Gastrocnemius medialis (tissue), 4 donors: ENCODE measurements around the gene IQCE. TPM values are rescaled to one million over a fixed set of nuclear protein-coding genes. Genes with fewer than 3 reads are reported as not detected.

Experiments used
- ATAC-seq, 2 donors: fragments of 150-250 bp; one replicate each; pipeline ENCODE4 v1.9.1; 2016
- DNase-seq, 2 donors: peaks; one replicate each; pipeline ENCODE4 v3.0.0-alpha.2; 2019
- H3K27ac ChIP-seq, 4 donors: fragments of 200-600 bp; sonication (generic); 1 replicate in 1 of 4; 2 replicates in 3 of 4; pipeline ENCODE4 v1.5.1; 2016 to 2018; ENCODE audit warnings: mild to moderate bottlenecking in 2 of 4, moderate library complexity in 1 of 4
- H3K27me3 ChIP-seq, 3 donors: fragments of 200-600 bp; sonication (generic) in 2 of 3; 1 replicate in 1 of 3; 2 replicates in 2 of 3; pipeline versions ENCODE4 v1.5.1 to v1.6.0; 2016 to 2019; ENCODE audit warnings: mild to moderate bottlenecking in 1 of 3, moderate library complexity in 1 of 3
- H3K36me3 ChIP-seq, 2 donors: fragments of 200-600 bp; sonication (generic) in 1 of 2; one replicate each; pipeline ENCODE4 v1.5.1; 2017 to 2018
- H3K4me1 ChIP-seq, 2 donors: fragments of 200-600 bp; sonication (generic) in 1 of 2; one replicate each; pipeline ENCODE4 v1.5.1; 2016 to 2017; ENCODE audit warnings: mild to moderate bottlenecking in 2 of 2
- H3K4me3 ChIP-seq, 4 donors: fragments of 200-600 bp; sonication (generic) in 3 of 4; 1 replicate in 1 of 4; 2 replicates in 3 of 4; pipeline ENCODE4 v1.5.1; 2016 to 2019; ENCODE audit warnings: mild to moderate bottlenecking in 2 of 4
- H3K9me3 ChIP-seq, 3 donors: fragments of 200-600 bp; sonication (generic) in 2 of 3; 1 replicate in 1 of 3; 2 replicates in 2 of 3; pipeline ENCODE4 v1.5.1; 2016 to 2019
- POLR2A ChIP-seq, 2 donors: fragments of 450-650 bp; IDR thresholded peaks; one replicate each; pipeline ENCODE4 v1.6.1; 2017; ENCODE audit warnings: antibody characterized with exemption in 2 of 2, mild to moderate bottlenecking in 2 of 2, moderate library complexity in 2 of 2
- in situ Hi-C, 4 donors: fragments of 200-750 bp; cut with MboI; loops; one replicate each; pipeline versions ENCODE4 v1.15.0 to v1.8.0; 2017; ENCODE audit warnings: low sequenced_read_pairs in 4 of 4
- intact Hi-C: fragments of 100-400 bp; cut with DNase I; formaldehyde crosslinking; loops from one replicate; pipeline ENCODE4 v1.15.1; 2023; ENCODE audit warnings: low total_unique reads
- total RNA-seq, 4 donors: library from RNA; depleted of rRNA; stranded (reverse); fragments of >200 nt; gene quantifications; one replicate each; pipeline versions ENCODE4 v1.1.0 to v1.2.3, GENCODE V29; 2016
- TF ChIP-seq, protein P1 (sequence below), 5 experiments: fragments of 450-650 bp in 3 of 5; fragments of 200-600 bp in 2 of 5; sonication (generic) in 2 of 5; IDR thresholded peaks in 4 of 5; conservative IDR thresholded peaks in 1 of 5; 1 replicate in 4 of 5; 2 replicates in 1 of 5; pipeline ENCODE4 v1.5.1; 2016 to 2019; ENCODE audit warnings: antibody characterized with exemption in 5 of 5, mild to moderate bottlenecking in 3 of 5, moderate library complexity in 3 of 5

IQCE gene
- total RNA-seq, 4 donors from 2014 or later, result 6.3 to 11.5 (median 8.8) TPM

DNA sequence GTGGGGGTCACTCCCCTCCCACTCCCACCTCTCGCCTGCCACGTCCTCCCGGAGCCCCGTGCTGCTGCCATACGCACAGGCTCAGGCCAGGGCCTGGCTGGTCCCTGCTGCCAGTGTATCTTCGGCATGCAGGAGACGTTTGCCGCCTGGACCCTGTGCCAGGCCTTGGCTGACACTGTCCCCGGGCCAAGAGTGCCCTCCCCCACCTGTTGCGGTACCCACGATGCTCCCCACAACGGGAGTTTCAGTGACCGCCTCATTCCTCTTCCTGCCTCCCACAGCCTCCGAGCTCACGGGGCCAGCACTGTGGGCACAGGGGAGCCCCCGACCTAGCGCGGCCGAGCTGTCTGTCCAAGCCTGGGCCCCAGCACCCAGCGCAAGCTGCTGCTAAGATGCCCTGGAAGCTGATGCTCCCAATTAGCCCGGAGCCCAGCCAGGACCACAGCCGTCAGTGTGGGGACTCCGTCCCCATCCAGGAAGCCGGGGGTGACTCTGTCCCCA lies 80.5 kb downstream of the IQCE start:
- H3K27me3 ChIP-seq, result no peaks in the 10 kb centered on the region
- peaks cover 37 to 48% of the 10 kb centered on the region in 2 donors for H3K4me1 ChIP-seq
- H3K9me3 ChIP-seq, result no peaks in the 10 kb centered on the region
- ATAC-seq (peak in 1 of 2 donors; percentile 15), DNase-seq (no peak)
- no peaks in the 10 kb centered on the region for H3K36me3 ChIP-seq
- H3K4me3 ChIP-seq, result no peak overlapping the region
- intact Hi-C loops (no loop called here), in situ Hi-C loops (no loop called here)
- peak overlapping the region; percentile 51 to 63 (median 55) for H3K27ac ChIP-seq
- TF ChIP-seq, protein P1, sequence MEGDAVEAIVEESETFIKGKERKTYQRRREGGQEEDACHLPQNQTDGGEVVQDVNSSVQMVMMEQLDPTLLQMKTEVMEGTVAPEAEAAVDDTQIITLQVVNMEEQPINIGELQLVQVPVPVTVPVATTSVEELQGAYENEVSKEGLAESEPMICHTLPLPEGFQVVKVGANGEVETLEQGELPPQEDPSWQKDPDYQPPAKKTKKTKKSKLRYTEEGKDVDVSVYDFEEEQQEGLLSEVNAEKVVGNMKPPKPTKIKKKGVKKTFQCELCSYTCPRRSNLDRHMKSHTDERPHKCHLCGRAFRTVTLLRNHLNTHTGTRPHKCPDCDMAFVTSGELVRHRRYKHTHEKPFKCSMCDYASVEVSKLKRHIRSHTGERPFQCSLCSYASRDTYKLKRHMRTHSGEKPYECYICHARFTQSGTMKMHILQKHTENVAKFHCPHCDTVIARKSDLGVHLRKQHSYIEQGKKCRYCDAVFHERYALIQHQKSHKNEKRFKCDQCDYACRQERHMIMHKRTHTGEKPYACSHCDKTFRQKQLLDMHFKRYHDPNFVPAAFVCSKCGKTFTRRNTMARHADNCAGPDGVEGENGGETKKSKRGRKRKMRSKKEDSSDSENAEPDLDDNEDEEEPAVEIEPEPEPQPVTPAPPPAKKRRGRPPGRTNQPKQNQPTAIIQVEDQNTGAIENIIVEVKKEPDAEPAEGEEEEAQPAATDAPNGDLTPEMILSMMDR (IDR thresholded peaks at IDR 0.05 in 4 of 5, conservative IDR thresholded peaks at IDR 0.05 in 1 of 5), result no peak
- TF ChIP-seq POLR2A (IDR thresholded peaks at IDR 0.05), result no peak

- intact Hi-C loops (no loop called here), in situ Hi-C loops (no loop called here)
- Histone ChIP-seq H3K27me3 (no peaks in the 10 kb centered on the region), H3K36me3 (no peaks in the 10 kb centered on the region), H3K27ac (peak overlapping the region in 3 of 4 donors; percentile 51 to 63 (median 58)), H3K4me1 (peaks cover 37 to 48% of the 10 kb centered on the region in 2 donors), H3K9me3 (no peaks in the 10 kb centered on the region), H3K4me3 (no peak overlapping the region)
- ATAC-seq (no peak), DNase-seq (no peak)
- TF ChIP-seq, protein P1 (IDR thresholded peaks at IDR 0.05 in 4 of 5, conservative IDR thresholded peaks at IDR 0.05 in 1 of 5), result no peak
- TF ChIP-seq POLR2A (IDR thresholded peaks at IDR 0.05), result no peak
Measured at GRCh38 chr7:2639695-2640481, 81.1 kb downstream of the IQCE start.

DNA sequence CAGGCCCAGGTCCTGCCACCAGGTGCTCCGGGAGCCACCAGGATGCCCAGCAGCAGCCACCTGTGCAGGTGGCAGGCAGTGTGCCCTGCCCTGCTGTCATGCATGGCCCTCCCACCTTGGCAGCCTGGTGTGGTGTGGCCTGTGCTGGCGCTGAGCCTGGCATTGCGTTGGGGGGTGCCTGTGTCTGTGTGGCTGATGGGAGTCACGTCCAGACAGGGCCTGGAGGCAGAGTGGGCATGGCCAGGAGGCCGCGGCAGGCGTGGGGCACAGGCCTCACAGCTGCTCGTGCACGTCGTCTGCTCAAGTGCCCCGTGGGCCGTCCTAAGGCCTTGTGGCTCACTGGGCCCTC lies 81.7 kb downstream of the IQCE start:
- in situ Hi-C loops, result no loop called here
- ATAC-seq, result no peak

GRCh38 chr7:2640846-2641316 lies 82.1 kb downstream of the IQCE start:
- in situ Hi-C loops (no loop called here), intact Hi-C loops (loop anchor here (1.0 kb wide), 1 partner anchor 27 kb away; no protein-coding TSS in a partner anchor)
- Histone ChIP-seq H3K27ac (peak overlapping the region; percentile 72 to 81 (median 78)), H3K36me3 (no peaks in the 10 kb centered on the region), H3K9me3 (no peaks in the 10 kb centered on the region), H3K4me3 (peak overlapping the region; percentile 32 to 44 (median 34)), H3K27me3 (no peaks in the 10 kb centered on the region), H3K4me1 (peaks cover 37 to 48% of the 10 kb centered on the region in 2 donors)
- peak in 1 of 2 donors; percentile 57 for DNase-seq
- peak in 1 of 2 donors; percentile 16 for ATAC-seq
- TF ChIP-seq POLR2A (IDR thresholded peaks at IDR 0.05), result no peak
- TF ChIP-seq, protein P1 (IDR thresholded peaks at IDR 0.05 in 4 of 5, conservative IDR thresholded peaks at IDR 0.05 in 1 of 5), result no peak

More for the DNA sequence above, 81.7 kb downstream of the IQCE start:
- intact Hi-C loops, result no loop called here
- TF ChIP-seq, protein P1 (IDR thresholded peaks at IDR 0.05 in 4 of 5, conservative IDR thresholded peaks at IDR 0.05 in 1 of 5), result no peak
- no peak for TF ChIP-seq POLR2A (IDR thresholded peaks at IDR 0.05)
- no peaks in the 10 kb centered on the region for H3K27me3 ChIP-seq
- no peaks in the 10 kb centered on the region for H3K9me3 ChIP-seq
- no peak for DNase-seq
- H3K36me3 ChIP-seq, result no peaks in the 10 kb centered on the region
- peaks cover 37 to 48% of the 10 kb centered on the region in 2 donors for H3K4me1 ChIP-seq
- H3K27ac ChIP-seq, result peak overlapping the region in 3 of 4 donors; percentile 72 to 81 (median 81)
- no peak overlapping the region for H3K4me3 ChIP-seq
